Mammary epithelial cell (primary cell): Measurements from ENCODE around the gene TBC1D2B.

ENCODE experiments used
- EZH2 ChIP-seq: IDR thresholded peaks from 2 replicates; pipeline ENCODE4 v1.6.1; 2012; ENCODE audit warnings: low read length, inconsistent platforms, borderline replicate concordance
- TF ChIP-seq, protein P1 (sequence below), 2 donors: IDR thresholded peaks in 1 of 2; conservative IDR thresholded peaks in 1 of 2; 2 replicates each; pipeline ENCODE4 v1.5.1; 2011 to 2012; ENCODE audit warnings: inconsistent platforms in 2 of 2, low read length in 2 of 2, mild to moderate bottlenecking in 2 of 2, control low read depth in 1 of 2, low read depth in 1 of 2; ENCODE audit not compliant: insufficient read depth in 1 of 2; ENCODE audit errors: extremely low read depth in 1 of 2

DNA sequence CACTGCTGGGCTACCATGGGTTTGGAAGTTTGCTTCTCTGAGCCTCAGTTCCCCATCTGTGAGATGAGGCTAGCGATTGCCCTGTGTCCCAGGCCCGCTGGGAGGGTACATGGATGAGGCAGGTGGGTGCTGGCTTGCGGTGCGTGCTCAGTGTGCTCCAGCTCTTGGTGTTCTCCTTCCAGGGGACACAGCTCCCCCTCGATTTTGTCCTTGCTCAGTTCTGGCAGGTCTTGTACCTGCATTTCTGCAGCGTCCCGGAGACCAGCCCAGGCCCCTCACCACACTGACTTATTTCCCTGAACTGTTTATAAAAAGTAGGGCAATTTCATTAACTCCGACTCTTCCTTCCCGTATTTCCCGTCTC is 95.4 kb downstream of the TBC1D2B start:
- TF ChIP-seq, protein P1, sequence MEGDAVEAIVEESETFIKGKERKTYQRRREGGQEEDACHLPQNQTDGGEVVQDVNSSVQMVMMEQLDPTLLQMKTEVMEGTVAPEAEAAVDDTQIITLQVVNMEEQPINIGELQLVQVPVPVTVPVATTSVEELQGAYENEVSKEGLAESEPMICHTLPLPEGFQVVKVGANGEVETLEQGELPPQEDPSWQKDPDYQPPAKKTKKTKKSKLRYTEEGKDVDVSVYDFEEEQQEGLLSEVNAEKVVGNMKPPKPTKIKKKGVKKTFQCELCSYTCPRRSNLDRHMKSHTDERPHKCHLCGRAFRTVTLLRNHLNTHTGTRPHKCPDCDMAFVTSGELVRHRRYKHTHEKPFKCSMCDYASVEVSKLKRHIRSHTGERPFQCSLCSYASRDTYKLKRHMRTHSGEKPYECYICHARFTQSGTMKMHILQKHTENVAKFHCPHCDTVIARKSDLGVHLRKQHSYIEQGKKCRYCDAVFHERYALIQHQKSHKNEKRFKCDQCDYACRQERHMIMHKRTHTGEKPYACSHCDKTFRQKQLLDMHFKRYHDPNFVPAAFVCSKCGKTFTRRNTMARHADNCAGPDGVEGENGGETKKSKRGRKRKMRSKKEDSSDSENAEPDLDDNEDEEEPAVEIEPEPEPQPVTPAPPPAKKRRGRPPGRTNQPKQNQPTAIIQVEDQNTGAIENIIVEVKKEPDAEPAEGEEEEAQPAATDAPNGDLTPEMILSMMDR (conservative IDR thresholded peaks at IDR 0.05 in 1 of 2, IDR thresholded peaks at IDR 0.05 in 1 of 2; ENCODE audit: extremely low read depth in 1 of 2, insufficient read depth in 1 of 2, low read depth in 1 of 2, low read length in 2 of 2) = no peak
- TF ChIP-seq EZH2 = no peak
